Osteoblast (primary cell): ENCODE results near the gene RASA3. TPM values are rescaled to one million over a fixed set of nuclear protein-coding genes. Genes with fewer than 3 reads are reported as not detected.

ENCODE experiments used
- DNase-seq: peaks from one replicate; pipeline ENCODE4 v3.0.0; 2011; ENCODE audit warnings: low spot score, mixed read lengths; ENCODE audit not compliant: insufficient read length; ENCODE audit errors: missing footprints
- H2AFZ ChIP-seq: 2 replicates; pipeline ENCODE4 v1.6.0; 2011; ENCODE audit warnings: mild to moderate bottlenecking, low read length
- H3K27ac ChIP-seq: 2 replicates; pipeline ENCODE4 v1.5.1; 2011; ENCODE audit warnings: mild to moderate bottlenecking, low read depth, low read length, moderate library complexity
- H3K27me3 ChIP-seq: 2 replicates; pipeline ENCODE4 v1.6.0; 2012; ENCODE audit warnings: mild to moderate bottlenecking, control low read depth, inconsistent platforms, low read length, moderate library complexity; ENCODE audit not compliant: insufficient read depth
- H3K36me3 ChIP-seq: 2 replicates; pipeline ENCODE4 v1.5.1; 2011; ENCODE audit warnings: mild to moderate bottlenecking, low read length, control low read depth, moderate library complexity; ENCODE audit not compliant: insufficient read depth
- H3K4me1 ChIP-seq: 2 replicates; pipeline ENCODE4 v1.5.1; 2011; ENCODE audit warnings: mild to moderate bottlenecking, low read length, control low read depth, moderate library complexity; ENCODE audit not compliant: insufficient read depth
- H3K4me2 ChIP-seq: 2 replicates; pipeline ENCODE4 v1.6.0; 2011; ENCODE audit warnings: mild to moderate bottlenecking, low read length; ENCODE audit not compliant: insufficient read depth
- H3K4me3 ChIP-seq: fragments of 200-600 bp; sonication (generic); 3 replicates; pipeline ENCODE4 v1.5.1; 2012; ENCODE audit warnings: mild to moderate bottlenecking, low read length, inconsistent platforms; ENCODE audit not compliant: insufficient read depth
- H3K79me2 ChIP-seq: 2 replicates; pipeline ENCODE4 v1.6.0; 2012; ENCODE audit warnings: mild to moderate bottlenecking, low read length, control low read depth, inconsistent platforms; ENCODE audit not compliant: insufficient read depth
- H3K9me3 ChIP-seq: 2 replicates; pipeline ENCODE4 v1.5.1; 2011; ENCODE audit warnings: low read depth, low read length, control low read depth
- H4K20me1 ChIP-seq: 2 replicates; pipeline ENCODE4 v1.6.0; 2012; ENCODE audit warnings: mild to moderate bottlenecking, low read length, control low read depth; ENCODE audit not compliant: insufficient read depth
- CTCF ChIP-seq: IDR thresholded peaks from 2 replicates; pipeline ENCODE4 v1.5.1; 2011; ENCODE audit warnings: mild to moderate bottlenecking, low read depth, low read length, moderate library complexity; ENCODE audit errors: extremely low read depth
- total RNA-seq: library from RNA; depleted of rRNA; stranded (reverse); fragments of >200 nt; gene quantifications from 2 replicates; pipeline ENCODE4 v1.2.3, GENCODE V29; 2012

The RASA3 gene
- total RNA-seq, 1 donor: 41.3 TPM

GRCh38 chr13:114145256-114145655 is 12.8 kb upstream of the RASA3 start:
- H3K27ac ChIP-seq: no peak overlapping the region
- no peaks in the 10 kb centered on the region for H3K27me3 ChIP-seq
- peaks cover 3% of the 10 kb centered on the region for H3K4me1 ChIP-seq
- no peaks in the 10 kb centered on the region for H3K36me3 ChIP-seq
- DNase-seq: peak; percentile 81
- no peak overlapping the region for H3K4me2 ChIP-seq
- TF ChIP-seq CTCF: no peak
- no peaks in the 10 kb centered on the region for H3K79me2 ChIP-seq
- no peak overlapping the region for H2AFZ ChIP-seq
- no peaks in the 10 kb centered on the region for H3K9me3 ChIP-seq
- no peak overlapping the region for H3K4me3 ChIP-seq
- H4K20me1 ChIP-seq: no peaks in the 10 kb centered on the region

GRCh38 chr13:114144606-114145244 is 12.3 kb upstream of the RASA3 start:
- no peaks in the 10 kb centered on the region for H3K9me3 ChIP-seq
- H3K79me2 ChIP-seq: no peaks in the 10 kb centered on the region
- H3K4me3 ChIP-seq: no peak overlapping the region
- H2AFZ ChIP-seq: no peak overlapping the region
- H3K27ac ChIP-seq: no peak overlapping the region
- no peaks in the 10 kb centered on the region for H3K36me3 ChIP-seq
- no peaks in the 10 kb centered on the region for H4K20me1 ChIP-seq
- no peak overlapping the region for H3K4me2 ChIP-seq
- peaks cover 3% of the 10 kb centered on the region for H3K4me1 ChIP-seq
- H3K27me3 ChIP-seq: no peaks in the 10 kb centered on the region
- peak; percentile 65 for DNase-seq
- no peak for TF ChIP-seq CTCF

DNA sequence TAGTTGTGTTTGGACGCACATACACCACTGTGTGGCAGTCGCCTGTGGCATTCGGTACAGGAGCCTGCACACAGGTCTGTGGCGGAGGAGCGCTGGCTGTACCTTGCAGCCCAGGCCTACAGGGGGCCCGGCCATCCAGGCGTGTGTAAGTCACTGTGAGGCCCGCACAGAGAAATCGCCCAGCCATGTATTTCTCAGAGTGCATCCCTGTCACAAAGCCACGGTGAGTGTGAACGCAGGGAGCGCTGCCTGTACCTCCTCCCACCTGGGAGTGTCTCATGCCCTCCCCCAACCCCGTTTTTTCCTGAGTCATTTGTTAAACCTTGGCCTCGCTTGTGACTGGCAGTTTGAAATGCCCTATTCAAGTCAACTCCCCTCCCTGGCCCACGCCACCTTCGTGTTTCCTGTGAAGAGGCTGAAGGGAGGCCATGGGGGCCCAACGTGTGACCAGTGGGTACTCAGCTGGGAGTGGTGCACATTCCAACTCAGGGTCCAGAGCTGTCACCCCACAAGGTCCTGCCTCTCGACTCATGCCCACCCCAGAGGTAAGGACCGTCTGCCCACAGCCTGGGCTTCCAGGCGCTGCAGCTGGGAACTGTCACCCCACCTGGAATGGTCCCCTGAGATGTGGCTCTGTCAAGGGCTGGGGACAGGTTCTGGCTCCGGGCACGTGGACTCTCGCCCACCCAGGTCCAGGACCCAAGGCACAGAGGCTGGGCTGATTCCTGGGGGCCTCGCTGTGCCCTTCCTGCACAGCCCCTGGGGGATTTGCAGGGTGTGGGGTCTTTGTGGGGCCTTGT is 11.6 kb upstream of the RASA3 start:
- no peak overlapping the region for H3K27ac ChIP-seq
- no peaks in the 10 kb centered on the region for H3K36me3 ChIP-seq
- H3K4me1 ChIP-seq: peaks cover 3% of the 10 kb centered on the region
- peak; percentile 66 for DNase-seq
- TF ChIP-seq CTCF: no peak
- H3K4me3 ChIP-seq: no peak overlapping the region
- H3K79me2 ChIP-seq: no peaks in the 10 kb centered on the region
- H4K20me1 ChIP-seq: no peaks in the 10 kb centered on the region
- H3K27me3 ChIP-seq: no peaks in the 10 kb centered on the region
- no peak overlapping the region for H2AFZ ChIP-seq
- H3K4me2 ChIP-seq: no peak overlapping the region
- no peaks in the 10 kb centered on the region for H3K9me3 ChIP-seq

- TF ChIP-seq CTCF: no peak
Observed at GRCh38 chr13:114142640-114143490, 10.4 kb upstream of the RASA3 start.

More at GRCh38 chr13:114142640-114143490, 10.4 kb upstream of the RASA3 start:
- no peak for DNase-seq
- no peaks in the 10 kb centered on the region for H3K27me3 ChIP-seq
- no peak overlapping the region for H3K27ac ChIP-seq
- H3K4me2 ChIP-seq: no peak overlapping the region
- no peaks in the 10 kb centered on the region for H3K9me3 ChIP-seq
- H3K79me2 ChIP-seq: no peaks in the 10 kb centered on the region
- peaks cover 3% of the 10 kb centered on the region for H3K4me1 ChIP-seq
- no peak overlapping the region for H2AFZ ChIP-seq
- H4K20me1 ChIP-seq: no peaks in the 10 kb centered on the region
- H3K36me3 ChIP-seq: no peaks in the 10 kb centered on the region
- no peak overlapping the region for H3K4me3 ChIP-seq
